DOHH2 (cell line): Measurements from ENCODE around the gene CHD8.

ENCODE experiments used
- H3F3A ChIP-seq: fragments of 200-600 bp; sonication (generic), shearing (Covaris generic); 2 replicates; pipeline ENCODE4 v1.6.0; 2016; ENCODE audit warnings: antibody characterized with exemption, mild to moderate bottlenecking; ENCODE audit not compliant: control insufficient read depth, insufficient read depth
- H3K27ac ChIP-seq: fragments of 200-600 bp; sonication (generic); 2 replicates; pipeline ENCODE4 v1.5.1; 2014; ENCODE audit warnings: low read depth, mild to moderate bottlenecking, low read length, moderate library complexity
- H3K27me3 ChIP-seq: fragments of 200-600 bp; sonication (generic); 2 replicates; pipeline ENCODE4 v1.6.1; 2014; ENCODE audit warnings: mild to moderate bottlenecking, low read length, mixed read lengths; ENCODE audit not compliant: control insufficient read depth
- H3K36me3 ChIP-seq: fragments of 200-600 bp; sonication (generic); 2 replicates; pipeline ENCODE4 v1.6.1; 2014; ENCODE audit warnings: mild to moderate bottlenecking, low read length, moderate library complexity, mixed read lengths; ENCODE audit not compliant: control insufficient read depth
- H3K4me1 ChIP-seq: fragments of 200-600 bp; sonication (generic); 2 replicates; pipeline ENCODE4 v1.6.1; 2014; ENCODE audit warnings: mild to moderate bottlenecking, low read length, mixed read lengths; ENCODE audit not compliant: control insufficient read depth
- H3K4me2 ChIP-seq: fragments of 200-600 bp; sonication (generic); 2 replicates; pipeline ENCODE4 v1.6.0; 2014; ENCODE audit warnings: mild to moderate bottlenecking, low read length, moderate library complexity
- H3K4me3 ChIP-seq: fragments of 200-600 bp; sonication (generic); 2 replicates; pipeline ENCODE4 v1.5.1; 2014; ENCODE audit warnings: mild to moderate bottlenecking, low read length, mixed read lengths
- H3K79me2 ChIP-seq: fragments of 200-600 bp; sonication (generic); 2 replicates; pipeline ENCODE4 v1.6.1; 2014; ENCODE audit warnings: mild to moderate bottlenecking, low read length, mixed read lengths; ENCODE audit not compliant: control insufficient read depth
- H3K9me2 ChIP-seq: fragments of 200-600 bp; sonication (generic); replicated peaks from 2 replicates; pipeline ENCODE4 v1.6.1; 2014; ENCODE audit warnings: mild to moderate bottlenecking, low read length, mixed read lengths; ENCODE audit not compliant: control insufficient read depth
- H3K9me3 ChIP-seq: fragments of 200-600 bp; sonication (generic); 2 replicates; pipeline ENCODE4 v1.6.1; 2014; ENCODE audit warnings: antibody characterized with exemption, low read length, mixed read lengths; ENCODE audit not compliant: control insufficient read depth, insufficient read depth
- H4K20me1 ChIP-seq: fragments of 200-600 bp; sonication (generic); 2 replicates; pipeline ENCODE4 v1.6.0; 2014; ENCODE audit warnings: low read depth, mild to moderate bottlenecking, antibody characterized with exemption, low read length, moderate library complexity; ENCODE audit not compliant: control insufficient read depth, insufficient read depth
- EZH2phosphoT487 ChIP-seq: fragments of 200-600 bp; sonication (generic); IDR thresholded peaks from 2 replicates; pipeline ENCODE4 v1.6.1; 2017; ENCODE audit warnings: borderline replicate concordance, mild to moderate bottlenecking, antibody characterized with exemption, low read length, moderate library complexity, mixed read lengths
- TF ChIP-seq, protein P1 (sequence below): fragments of 200-600 bp; sonication (generic); IDR thresholded peaks from one replicate; pipeline ENCODE4 v1.5.1; 2014; ENCODE audit warnings: antibody characterized with exemption, mild to moderate bottlenecking, low read depth, low read length; ENCODE audit not compliant: poor library complexity, severe bottlenecking

CHD8 gene

GRCh38 chr14:21395450-21395849 lies 60.5 kb downstream of the CHD8 start:
- Histone ChIP-seq H3K9me2 (no peaks in the 10 kb centered on the region), H3K9me3 (no peaks in the 10 kb centered on the region), H4K20me1 (no peaks in the 10 kb centered on the region), H3K4me2 (no peak overlapping the region), H3K36me3 (peaks cover 92% of the 10 kb centered on the region), H3K4me3 (no peak overlapping the region), H3K27ac (no peak overlapping the region), H3K4me1 (no peaks in the 10 kb centered on the region), H3K79me2 (no peaks in the 10 kb centered on the region), H3F3A (peaks cover 8% of the 10 kb centered on the region; the same call in 1 of the 2 replicates), H3K27me3 (no peaks in the 10 kb centered on the region)
- no peak for TF ChIP-seq EZH2phosphoT487
- TF ChIP-seq, protein P1, sequence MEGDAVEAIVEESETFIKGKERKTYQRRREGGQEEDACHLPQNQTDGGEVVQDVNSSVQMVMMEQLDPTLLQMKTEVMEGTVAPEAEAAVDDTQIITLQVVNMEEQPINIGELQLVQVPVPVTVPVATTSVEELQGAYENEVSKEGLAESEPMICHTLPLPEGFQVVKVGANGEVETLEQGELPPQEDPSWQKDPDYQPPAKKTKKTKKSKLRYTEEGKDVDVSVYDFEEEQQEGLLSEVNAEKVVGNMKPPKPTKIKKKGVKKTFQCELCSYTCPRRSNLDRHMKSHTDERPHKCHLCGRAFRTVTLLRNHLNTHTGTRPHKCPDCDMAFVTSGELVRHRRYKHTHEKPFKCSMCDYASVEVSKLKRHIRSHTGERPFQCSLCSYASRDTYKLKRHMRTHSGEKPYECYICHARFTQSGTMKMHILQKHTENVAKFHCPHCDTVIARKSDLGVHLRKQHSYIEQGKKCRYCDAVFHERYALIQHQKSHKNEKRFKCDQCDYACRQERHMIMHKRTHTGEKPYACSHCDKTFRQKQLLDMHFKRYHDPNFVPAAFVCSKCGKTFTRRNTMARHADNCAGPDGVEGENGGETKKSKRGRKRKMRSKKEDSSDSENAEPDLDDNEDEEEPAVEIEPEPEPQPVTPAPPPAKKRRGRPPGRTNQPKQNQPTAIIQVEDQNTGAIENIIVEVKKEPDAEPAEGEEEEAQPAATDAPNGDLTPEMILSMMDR = no peak

DNA sequence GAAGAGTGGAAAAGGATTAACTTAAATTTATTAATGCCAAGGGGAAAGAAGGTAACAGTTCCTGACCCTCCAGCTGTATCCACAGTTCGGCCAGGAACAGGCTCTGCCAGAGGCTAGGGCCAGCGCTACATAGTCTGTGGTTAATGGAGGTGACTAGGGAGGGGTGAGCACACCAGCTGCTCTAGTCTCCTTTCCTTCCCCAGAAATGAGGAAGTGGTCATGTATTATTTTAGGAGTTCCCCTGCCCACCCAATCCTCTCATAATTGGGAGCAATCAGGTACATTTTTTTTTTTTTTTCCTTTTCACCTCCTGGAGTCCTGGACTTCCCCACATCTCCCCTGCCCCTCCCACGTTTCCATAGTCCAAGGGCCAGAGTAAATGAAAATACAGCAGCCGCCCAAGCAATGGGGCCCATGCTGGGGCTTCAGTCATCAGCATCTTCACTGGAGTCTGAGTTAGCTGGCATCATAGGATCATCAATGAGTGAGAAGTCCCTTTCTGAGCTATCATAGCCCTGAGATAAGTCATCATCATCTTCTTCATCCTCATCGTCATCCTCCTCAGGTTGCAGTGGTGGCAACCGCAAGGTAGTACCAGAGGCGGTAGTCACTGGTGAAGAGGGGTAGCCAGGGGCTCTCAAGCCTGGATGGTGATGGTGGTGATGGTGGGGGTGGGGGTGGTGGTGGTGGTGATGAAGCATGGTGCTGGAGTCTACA lies 70.6 kb downstream of the CHD8 start:
- H4K20me1 ChIP-seq = peaks cover 11% of the 10 kb centered on the region
- H3K4me1 ChIP-seq = peaks cover 37% of the 10 kb centered on the region
- H3K79me2 ChIP-seq = peaks cover 46% of the 10 kb centered on the region
- H3K27ac ChIP-seq = peak overlapping the region; percentile 83
- H3K4me3 ChIP-seq = peak overlapping the region; percentile 100
- peaks cover 36% of the 10 kb centered on the region for H3F3A ChIP-seq
- H3K9me2 ChIP-seq = no peaks in the 10 kb centered on the region
- TF ChIP-seq, protein P1 = no peak
- no peak for TF ChIP-seq EZH2phosphoT487
- H3K27me3 ChIP-seq = no peaks in the 10 kb centered on the region
- H3K4me2 ChIP-seq = peak overlapping the region; percentile 92
- no peaks in the 10 kb centered on the region for H3K9me3 ChIP-seq
- H3K36me3 ChIP-seq = peaks cover 67% of the 10 kb centered on the region

DNA sequence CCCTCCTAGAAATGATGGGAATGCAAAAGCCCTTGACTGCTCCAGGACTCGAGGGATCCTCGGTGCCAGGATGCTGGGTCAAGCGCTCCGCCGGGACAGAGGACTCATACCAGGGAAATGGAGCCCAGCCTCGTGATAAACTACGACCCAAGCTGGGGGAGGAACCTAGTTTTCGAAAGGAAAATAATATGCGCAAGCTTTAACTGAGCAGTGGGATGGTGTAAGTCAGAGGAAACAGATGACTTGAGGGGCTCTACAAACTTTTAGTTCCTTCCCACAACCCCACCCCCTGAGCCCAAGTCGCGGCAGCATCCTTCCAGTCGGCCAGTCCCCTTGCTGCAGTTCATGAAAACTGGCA lies 71.5 kb downstream of the CHD8 start:
- H3K27ac ChIP-seq = peak overlapping the region; percentile 83

More for the DNA sequence above, 71.5 kb downstream of the CHD8 start:
- Histone ChIP-seq H3K4me3 (peak overlapping the region; percentile 100), H3K36me3 (peaks cover 66% of the 10 kb centered on the region), H3K79me2 (peaks cover 55% of the 10 kb centered on the region), H3K4me1 (peaks cover 42% of the 10 kb centered on the region), H3F3A (peaks cover 32% of the 10 kb centered on the region), H3K9me2 (no peaks in the 10 kb centered on the region), H3K27me3 (no peaks in the 10 kb centered on the region), H3K4me2 (peak overlapping the region; percentile 92), H3K9me3 (no peaks in the 10 kb centered on the region), H4K20me1 (peaks cover 11% of the 10 kb centered on the region)
- TF ChIP-seq EZH2phosphoT487 = no peak
- TF ChIP-seq, protein P1 = no peak
